ENCODE data around the gene VSTM2B. TPM values are rescaled to one million over a fixed set of nuclear protein-coding genes. Genes with fewer than 3 reads are reported as not detected.
A peak's percentile ranks its signal among the peaks of the same experiment; 100 is the strongest.

Gene VSTM2B
- total RNA-seq, 1 experiment from 2014 or later, result not detected

- H3K27ac ChIP-seq (ENCODE audit: low read length), result no peak overlapping the region
- in situ Hi-C loops (cut with HindIII; ENCODE audit: low pct_unique_long_range_greater_than_20kb, low sequenced_read_pairs), result no loop called here
- ChIA-PET POLR2A (no interaction called here), CTCF (no interaction called here)
- no peaks in the 10 kb centered on the region; the same call in 1 of the 2 replicates for H3K4me1 ChIP-seq (ENCODE audit: control insufficient read depth, insufficient read depth, low read length)
- intact Hi-C loops (cut with micrococcal nuclease; ENCODE audit: unreplicated experiment), result loop anchor here (10.0 kb wide), 2 partner anchors 60 to 260 kb away; no protein-coding TSS in a partner anchor
- no peak for DNase-seq (ENCODE audit: low read depth, low spot score)
- H3K36me3 ChIP-seq (ENCODE audit: control insufficient read depth, insufficient read depth, low read length), result no peaks in the 10 kb centered on the region
- no peak overlapping the region for H3K4me3 ChIP-seq (ENCODE audit: low read depth in 2 of 2, low read length in 2 of 2)
- no TSS peak for BruUV-seq (replicated peaks)
- H3K9me3 ChIP-seq (ENCODE audit: control insufficient read depth, insufficient read depth, low read depth, low read length), result no peaks in the 10 kb centered on the region
- TF ChIP-seq CTCF (IDR thresholded peaks at IDR 0.05) (no peak), POLR2AphosphoS5 (IDR thresholded peaks at IDR 0.05; ENCODE audit: low read depth, low read length) (no peak), SIN3A (IDR thresholded peaks at IDR 0.05; ENCODE audit: borderline replicate concordance, insufficient read depth, low read depth, low read length) (no peak), REST (IDR thresholded peaks at IDR 0.05; ENCODE audit: insufficient read depth in 1 of 2, low read depth in 2 of 2, low read length in 1 of 2) (no peak), TCF7L2 (IDR thresholded peaks at IDR 0.05; ENCODE audit: low read depth, low read length) (no peak)
- ATAC-seq, result peak; percentile 57
- peaks cover 13% of the 10 kb centered on the region; the same call in 1 of the 2 replicates for H3K27me3 ChIP-seq (ENCODE audit: control insufficient read depth, insufficient read depth, low read length)
These were observed 1.4 kb upstream of the VSTM2B start for GRCh38 chr19:29524201-29524911.

- H3K27me3 ChIP-seq (ENCODE audit: control insufficient read depth, insufficient read depth, low read length), result peaks cover 13% of the 10 kb centered on the region; the same call in 1 of the 2 replicates
- H3K9me3 ChIP-seq (ENCODE audit: control insufficient read depth, insufficient read depth, low read depth, low read length), result no peaks in the 10 kb centered on the region
- no peak for TF ChIP-seq CTCF (IDR thresholded peaks at IDR 0.05)
- TF ChIP-seq POLR2AphosphoS5 (IDR thresholded peaks at IDR 0.05; ENCODE audit: low read depth, low read length), result no peak
- no peak for TF ChIP-seq TCF7L2 (IDR thresholded peaks at IDR 0.05; ENCODE audit: low read depth, low read length)
- no peak for TF ChIP-seq SIN3A (IDR thresholded peaks at IDR 0.05; ENCODE audit: borderline replicate concordance, insufficient read depth, low read depth, low read length)
- no peak for TF ChIP-seq REST (IDR thresholded peaks at IDR 0.05; ENCODE audit: insufficient read depth in 1 of 2, low read depth in 2 of 2, low read length in 1 of 2)
- intact Hi-C loops (cut with micrococcal nuclease; ENCODE audit: unreplicated experiment) (loop anchor here (10.0 kb wide), 2 partner anchors 60 to 260 kb away; no protein-coding TSS in a partner anchor), in situ Hi-C loops (cut with HindIII; ENCODE audit: low pct_unique_long_range_greater_than_20kb, low sequenced_read_pairs) (no loop called here)
- no peak overlapping the region for H3K27ac ChIP-seq (ENCODE audit: low read length)
- no peak overlapping the region for H3K4me3 ChIP-seq (ENCODE audit: low read depth in 2 of 2, low read length in 2 of 2)
- no TSS peak for BruUV-seq (replicated peaks)
- CTCF ChIA-PET, result interaction anchor here (0.7 kb wide), 1 partner anchor 244 kb away, joined by 4 read pairs; no protein-coding TSS in a partner anchor
- DNase-seq (ENCODE audit: low read depth, low spot score) (no peak), ATAC-seq (peak; percentile 8; the same call in 1 of the 2 replicates)
- H3K36me3 ChIP-seq (ENCODE audit: control insufficient read depth, insufficient read depth, low read length), result no peaks in the 10 kb centered on the region
- POLR2A ChIA-PET, result no interaction called here
- no peaks in the 10 kb centered on the region; the same call in 1 of the 2 replicates for H3K4me1 ChIP-seq (ENCODE audit: control insufficient read depth, insufficient read depth, low read length)
These were observed 622 bp upstream of the VSTM2B start for GRCh38 chr19:29524912-29525831.
